Fibroblast of lung (primary cell): ENCODE measurements around the gene MLC1. TPM values are rescaled to one million over a fixed set of nuclear protein-coding genes. Genes with fewer than 3 reads are reported as not detected.

Source experiments
- DNase-seq, 2 donors: peaks; one replicate each; pipeline versions ENCODE4 v3.0.0 to v3.0.0-alpha.2; 2010; ENCODE audit warnings: low read depth in 2 of 2
- H2AFZ ChIP-seq: 2 replicates; pipeline ENCODE4 v1.5.1; 2012; ENCODE audit warnings: low read length, control low read depth, inconsistent platforms
- H3K27ac ChIP-seq: 2 replicates; pipeline ENCODE4 v1.5.1; 2011; ENCODE audit warnings: low read length, control low read depth; ENCODE audit not compliant: insufficient read depth
- H3K27me3 ChIP-seq: 2 replicates; pipeline ENCODE4 v1.5.1; 2011; ENCODE audit warnings: mild to moderate bottlenecking, low read length; ENCODE audit not compliant: control insufficient read depth, insufficient read depth
- H3K36me3 ChIP-seq: 2 replicates; pipeline ENCODE4 v1.5.1; 2011; ENCODE audit warnings: low read length; ENCODE audit not compliant: control insufficient read depth, insufficient read depth
- H3K4me1 ChIP-seq: 2 replicates; pipeline ENCODE4 v1.5.1; 2011; ENCODE audit warnings: low read length; ENCODE audit not compliant: control insufficient read depth, insufficient read depth; ENCODE audit errors: extremely low read depth
- H3K4me2 ChIP-seq: 2 replicates; pipeline ENCODE4 v1.5.1; 2011; ENCODE audit warnings: low read length, control low read depth; ENCODE audit not compliant: insufficient read depth; ENCODE audit errors: extremely low read depth
- H3K4me3 ChIP-seq, 4 experiments: fragments of 200-600 bp in 1 of 4; sonication (generic) in 1 of 4; replicated peaks in 1 of 4; 2 replicates each; pipeline ENCODE4 v1.5.1; 2011 to 2016; ENCODE audit warnings: low read length in 4 of 4, low read depth in 3 of 4, mild to moderate bottlenecking in 3 of 4, control low read depth in 2 of 4, inconsistent platforms in 1 of 4, mixed read lengths in 1 of 4; ENCODE audit not compliant: insufficient read depth in 1 of 4; ENCODE audit errors: control extremely low read depth in 1 of 4
- H3K79me2 ChIP-seq: 2 replicates; pipeline ENCODE4 v1.5.1; 2012; ENCODE audit warnings: mild to moderate bottlenecking, low read length, inconsistent platforms; ENCODE audit not compliant: control insufficient read depth, insufficient read depth
- H3K9ac ChIP-seq: 2 replicates; pipeline ENCODE4 v1.5.1; 2011; ENCODE audit warnings: mild to moderate bottlenecking, low read length, control low read depth; ENCODE audit not compliant: insufficient read depth
- H3K9me3 ChIP-seq: 2 replicates; pipeline ENCODE4 v1.5.1; 2012; ENCODE audit warnings: low read depth, low read length; ENCODE audit not compliant: control insufficient read depth, insufficient read depth
- H4K20me1 ChIP-seq: 2 replicates; pipeline ENCODE4 v1.5.1; 2011; ENCODE audit warnings: low read length; ENCODE audit not compliant: control insufficient read depth, insufficient read depth; ENCODE audit errors: extremely low read depth
- CTCF ChIP-seq, 2 donors: IDR thresholded peaks in 1 of 2; conservative IDR thresholded peaks in 1 of 2; 1 replicate in 1 of 2; 2 replicates in 1 of 2; pipeline ENCODE4 v1.5.1; 2011 to 2012; ENCODE audit warnings: low read length in 2 of 2, control low read depth in 1 of 2, inconsistent platforms in 1 of 2, low read depth in 1 of 2, mild to moderate bottlenecking in 1 of 2
- EZH2 ChIP-seq: IDR thresholded peaks from 2 replicates; pipeline ENCODE4 v1.5.1; 2012; ENCODE audit warnings: low read length, control low read depth, mild to moderate bottlenecking; ENCODE audit errors: missing control alignments
- polyA plus RNA-seq, 2 donors: library from polyadenylated mRNA; depleted of rRNA in 1 of 2; stranded (reverse) in 1 of 2; unstranded in 1 of 2; fragments of >200 nt; gene quantifications; 2 replicates each; pipeline ENCODE4 v1.2.1, GENCODE V29; 2011 to 2012; ENCODE audit warnings: missing spikeins in 1 of 2
- total RNA-seq: library from RNA; depleted of rRNA; stranded (reverse); fragments of >200 nt; gene quantifications from 2 replicates; pipeline ENCODE4 v1.2.1, GENCODE V29; 2014

The MLC1 gene
- total and polyA plus RNA-seq, 2 donors (not counting 1 experiment from before 2014, with no cell fraction given), result under 0.01 TPM; not detected in 1

- no peak overlapping the region for H3K4me3 ChIP-seq
- TF ChIP-seq EZH2 (no peak), CTCF (conservative IDR thresholded peaks at IDR 0.05 in 1 of 2, IDR thresholded peaks at IDR 0.05 in 1 of 2; ENCODE audit: low read depth in 1 of 2, low read length in 2 of 2) (no peak)
- no peak for DNase-seq
These were observed 39.8 kb downstream of the MLC1 start for GRCh38 chr22:50045211-50046018.

GRCh38 chr22:50044485-50045118 lies 40.6 kb downstream of the MLC1 start:
- Histone ChIP-seq H3K36me3 (no peaks in the 10 kb centered on the region), H3K9me3 (no peaks in the 10 kb centered on the region), H3K9ac (no peak overlapping the region), H2AFZ (no peak overlapping the region), H3K4me1 (no peaks in the 10 kb centered on the region), H3K79me2 (no peaks in the 10 kb centered on the region), H3K4me3 (no peak overlapping the region), H3K27ac (no peak overlapping the region), H3K27me3 (peaks cover 4% of the 10 kb centered on the region), H4K20me1 (no peaks in the 10 kb centered on the region), H3K4me2 (no peak overlapping the region)
- DNase-seq, result no peak
- TF ChIP-seq EZH2 (no peak), CTCF (conservative IDR thresholded peaks at IDR 0.05 in 1 of 2, IDR thresholded peaks at IDR 0.05 in 1 of 2; ENCODE audit: low read depth in 1 of 2, low read length in 2 of 2) (no peak)

More at GRCh38 chr22:50045211-50046018, 39.8 kb downstream of the MLC1 start:
- Histone ChIP-seq H3K27ac (no peak overlapping the region), H2AFZ (no peak overlapping the region), H3K36me3 (no peaks in the 10 kb centered on the region), H3K4me2 (no peak overlapping the region), H3K4me1 (no peaks in the 10 kb centered on the region), H3K9ac (no peak overlapping the region), H3K9me3 (no peaks in the 10 kb centered on the region), H4K20me1 (no peaks in the 10 kb centered on the region), H3K79me2 (no peaks in the 10 kb centered on the region), H3K27me3 (peaks cover 4% of the 10 kb centered on the region)

- peaks cover 4% of the 10 kb centered on the region for H3K27me3 ChIP-seq
- no peaks in the 10 kb centered on the region for H4K20me1 ChIP-seq
- no peaks in the 10 kb centered on the region for H3K79me2 ChIP-seq
- no peak overlapping the region for H2AFZ ChIP-seq
- no peaks in the 10 kb centered on the region for H3K36me3 ChIP-seq
- DNase-seq, result no peak
- no peaks in the 10 kb centered on the region for H3K4me1 ChIP-seq
- no peak overlapping the region for H3K27ac ChIP-seq
- no peak overlapping the region for H3K9ac ChIP-seq
- H3K4me3 ChIP-seq, result no peak overlapping the region
- TF ChIP-seq EZH2 (no peak), CTCF (conservative IDR thresholded peaks at IDR 0.05 in 1 of 2, IDR thresholded peaks at IDR 0.05 in 1 of 2; ENCODE audit: low read depth in 1 of 2, low read length in 2 of 2) (no peak)
- H3K9me3 ChIP-seq, result no peaks in the 10 kb centered on the region
- H3K4me2 ChIP-seq, result no peak overlapping the region
These were observed 43.7 kb downstream of the MLC1 start for GRCh38 chr22:50041361-50042065.
